Measurements from ENCODE around the gene COMMD10. TPM values are rescaled to one million over a fixed set of nuclear protein-coding genes. Genes with fewer than 3 reads are reported as not detected.

Gene COMMD10
- total RNA-seq, 2 experiments from 2014 or later = 26.0 to 27.6 TPM

GRCh38 chr5:116144103-116144502 is 59.3 kb downstream of the COMMD10 start:
- H3K9me3 ChIP-seq (ENCODE audit: control insufficient read depth in 1 of 2, insufficient read depth in 1 of 2, low read length in 2 of 2) = no peaks in the 10 kb centered on the region
- DNase-seq (no peak), ATAC-seq (ENCODE audit: poor library complexity) (no peak)
- peaks cover 9% of the 10 kb centered on the region for H3K4me1 Mint-ChIP-seq (ENCODE audit: low read depth)
- no peak overlapping the region for H3K4me3 Mint-ChIP-seq
- H3K27me3 ChIP-seq (ENCODE audit: control insufficient read depth in 1 of 2, insufficient read depth in 2 of 2, low read length in 2 of 2) = no peaks in the 10 kb centered on the region
- POLR2A ChIA-PET = no interaction called here
- intact Hi-C loops (cut with DNase I, micrococcal nuclease) = no loop called here
- CTCF ChIA-PET = no interaction called here
- no peaks in the 10 kb centered on the region for H3K27me3 Mint-ChIP-seq
- peaks cover 32% of the 10 kb centered on the region for H3K36me3 Mint-ChIP-seq (ENCODE audit: low read depth)
- no peak overlapping the region for H3K27ac Mint-ChIP-seq
- H3K9me3 Mint-ChIP-seq = peaks cover 2% of the 10 kb centered on the region
- H3K4me3 ChIP-seq (ENCODE audit: low read length) = no peak overlapping the region
- TF ChIP-seq CTCF (IDR thresholded peaks at IDR 0.05) = no peak
- H3K36me3 ChIP-seq (ENCODE audit: insufficient read depth, low read length) = no peaks in the 10 kb centered on the region
- peaks cover 3% of the 10 kb centered on the region for H3K4me1 ChIP-seq (ENCODE audit: insufficient read depth, low read length)
- H3K27ac ChIP-seq (ENCODE audit: low read depth in 1 of 2, low read length in 2 of 2) = no peak overlapping the region

GRCh38 chr5:116144991-116145390 is 60.2 kb downstream of the COMMD10 start:
- H3K4me3 ChIP-seq (ENCODE audit: low read length) = no peak overlapping the region
- no peaks in the 10 kb centered on the region for H3K9me3 ChIP-seq (ENCODE audit: control insufficient read depth in 1 of 2, insufficient read depth in 1 of 2, low read length in 2 of 2)
- ATAC-seq (ENCODE audit: poor library complexity) (no peak), DNase-seq (no peak)
- Mint-ChIP-seq H3K27me3 (no peaks in the 10 kb centered on the region), H3K4me3 (no peak overlapping the region), H3K4me1 (ENCODE audit: low read depth) (peaks cover 5% of the 10 kb centered on the region), H3K36me3 (ENCODE audit: low read depth) (peaks cover 28% of the 10 kb centered on the region), H3K9me3 (peaks cover 2% of the 10 kb centered on the region), H3K27ac (no peak overlapping the region)
- no peak overlapping the region for H3K27ac ChIP-seq (ENCODE audit: low read depth in 1 of 2, low read length in 2 of 2)
- intact Hi-C loops (cut with DNase I, micrococcal nuclease) = no loop called here
- no peaks in the 10 kb centered on the region for H3K27me3 ChIP-seq (ENCODE audit: control insufficient read depth in 1 of 2, insufficient read depth in 2 of 2, low read length in 2 of 2)
- CTCF ChIA-PET = no interaction called here
- H3K4me1 ChIP-seq (ENCODE audit: insufficient read depth, low read length) = peaks cover 3% of the 10 kb centered on the region
- no peaks in the 10 kb centered on the region for H3K36me3 ChIP-seq (ENCODE audit: insufficient read depth, low read length)
- POLR2A ChIA-PET = no interaction called here
- no peak for TF ChIP-seq CTCF (IDR thresholded peaks at IDR 0.05)

GRCh38 chr5:116145416-116145815 is 60.6 kb downstream of the COMMD10 start:
- H3K4me1 Mint-ChIP-seq (ENCODE audit: low read depth) = peaks cover 1% of the 10 kb centered on the region
- H3K27ac Mint-ChIP-seq = no peak overlapping the region
- intact Hi-C loops (cut with DNase I, micrococcal nuclease) = no loop called here
- Histone ChIP-seq H3K4me3 (ENCODE audit: low read length) (no peak overlapping the region), H3K4me1 (ENCODE audit: insufficient read depth, low read length) (peaks cover 3% of the 10 kb centered on the region), H3K9me3 (ENCODE audit: control insufficient read depth in 1 of 2, insufficient read depth in 1 of 2, low read length in 2 of 2) (no peaks in the 10 kb centered on the region), H3K27me3 (ENCODE audit: control insufficient read depth in 1 of 2, insufficient read depth in 2 of 2, low read length in 2 of 2) (no peaks in the 10 kb centered on the region), H3K36me3 (ENCODE audit: insufficient read depth, low read length) (no peaks in the 10 kb centered on the region), H3K27ac (ENCODE audit: low read depth in 1 of 2, low read length in 2 of 2) (no peak overlapping the region)
- peaks cover 24% of the 10 kb centered on the region for H3K36me3 Mint-ChIP-seq (ENCODE audit: low read depth)
- no peaks in the 10 kb centered on the region for H3K27me3 Mint-ChIP-seq
- ChIA-PET CTCF (no interaction called here), POLR2A (no interaction called here)
- TF ChIP-seq CTCF (IDR thresholded peaks at IDR 0.05) = no peak
- DNase-seq (peak in 5 of 14 experiments; percentile 0 to 31 (median 4)), ATAC-seq (ENCODE audit: poor library complexity) (no peak)
- H3K9me3 Mint-ChIP-seq = peaks cover 2% of the 10 kb centered on the region
- no peak overlapping the region for H3K4me3 Mint-ChIP-seq

Measured in CD4-positive, alpha-beta T cell (primary cell).